ENCODE data around the gene GRHL1.

DNA sequence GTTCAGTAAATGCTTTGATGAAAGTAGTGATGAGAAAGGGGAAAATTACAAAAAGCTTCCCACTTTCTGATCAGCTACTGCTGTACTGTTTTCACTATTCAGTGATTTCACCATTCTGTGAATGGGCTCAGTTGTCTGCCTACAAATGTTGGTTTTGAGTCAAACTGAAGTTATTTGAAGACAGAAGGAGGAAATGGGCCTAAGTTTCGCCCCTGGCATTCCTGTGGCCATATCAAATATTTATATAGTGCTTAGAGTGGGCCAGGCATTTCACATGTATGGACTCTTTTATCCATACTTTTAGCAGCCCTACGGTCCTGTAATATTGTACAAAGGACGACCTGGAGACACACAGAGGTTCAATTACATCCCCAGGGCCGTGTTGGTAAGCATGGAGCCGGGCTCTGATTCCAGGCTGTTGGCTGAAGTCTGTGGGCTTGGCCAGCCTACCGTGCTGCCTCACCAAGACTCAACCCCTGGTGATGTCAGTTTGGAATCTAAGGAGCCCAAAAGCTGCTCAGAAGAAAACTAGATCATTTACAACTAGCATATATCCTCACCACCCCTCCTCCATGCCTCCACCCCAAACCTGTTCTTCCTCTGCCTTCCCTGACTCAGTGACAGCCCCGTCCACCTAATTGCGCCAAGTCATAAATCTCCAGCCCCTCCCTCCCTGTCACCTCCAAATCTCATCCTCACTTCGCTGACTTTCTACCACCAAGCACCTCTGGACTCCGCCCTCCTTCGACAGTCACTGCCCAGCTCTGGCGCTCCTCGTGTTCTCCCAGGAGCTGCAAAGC is 10.1 kb upstream of the GRHL1 start:
- TF ChIP-seq, protein P1, sequence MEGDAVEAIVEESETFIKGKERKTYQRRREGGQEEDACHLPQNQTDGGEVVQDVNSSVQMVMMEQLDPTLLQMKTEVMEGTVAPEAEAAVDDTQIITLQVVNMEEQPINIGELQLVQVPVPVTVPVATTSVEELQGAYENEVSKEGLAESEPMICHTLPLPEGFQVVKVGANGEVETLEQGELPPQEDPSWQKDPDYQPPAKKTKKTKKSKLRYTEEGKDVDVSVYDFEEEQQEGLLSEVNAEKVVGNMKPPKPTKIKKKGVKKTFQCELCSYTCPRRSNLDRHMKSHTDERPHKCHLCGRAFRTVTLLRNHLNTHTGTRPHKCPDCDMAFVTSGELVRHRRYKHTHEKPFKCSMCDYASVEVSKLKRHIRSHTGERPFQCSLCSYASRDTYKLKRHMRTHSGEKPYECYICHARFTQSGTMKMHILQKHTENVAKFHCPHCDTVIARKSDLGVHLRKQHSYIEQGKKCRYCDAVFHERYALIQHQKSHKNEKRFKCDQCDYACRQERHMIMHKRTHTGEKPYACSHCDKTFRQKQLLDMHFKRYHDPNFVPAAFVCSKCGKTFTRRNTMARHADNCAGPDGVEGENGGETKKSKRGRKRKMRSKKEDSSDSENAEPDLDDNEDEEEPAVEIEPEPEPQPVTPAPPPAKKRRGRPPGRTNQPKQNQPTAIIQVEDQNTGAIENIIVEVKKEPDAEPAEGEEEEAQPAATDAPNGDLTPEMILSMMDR (IDR thresholded peaks at IDR 0.05): no peak
- TF ChIP-seq POLR2A (IDR thresholded peaks at IDR 0.05): no peak
